Activated T-cell treated with anti-CD3 and anti-CD28 coated beads, Interleukin-2, amount 50 U/mL, for 24 hours (primary cell): ENCODE measurements around the gene SCAMP2.
A peak's percentile ranks its signal among the peaks of the same experiment; 100 is the strongest.

ENCODE experiments used
- DNase-seq: peaks from one replicate; pipeline ENCODE4 v3.0.0-alpha.2; 2020
- H3K27ac Mint-ChIP-seq: 2 replicates; pipeline ENCODE4 v1.8.0; 2020; ENCODE audit warnings: mild to moderate bottlenecking, mixed read lengths
- H3K27me3 Mint-ChIP-seq: 2 replicates; pipeline ENCODE4 v1.8.0; 2020; ENCODE audit warnings: mixed read lengths
- H3K36me3 Mint-ChIP-seq: 2 replicates; pipeline ENCODE4 v1.8.0; 2020; ENCODE audit warnings: low read depth, mixed read lengths
- H3K4me1 Mint-ChIP-seq: 2 replicates; pipeline ENCODE4 v1.8.0; 2020; ENCODE audit warnings: low read depth, mixed read lengths
- H3K4me3 Mint-ChIP-seq: 2 replicates; pipeline ENCODE4 v1.8.0; 2020; ENCODE audit warnings: mild to moderate bottlenecking, moderate library complexity, mixed read lengths
- H3K9me3 Mint-ChIP-seq: 2 replicates; pipeline ENCODE4 v1.8.0; 2020; ENCODE audit warnings: mixed read lengths

SCAMP2 gene

DNA sequence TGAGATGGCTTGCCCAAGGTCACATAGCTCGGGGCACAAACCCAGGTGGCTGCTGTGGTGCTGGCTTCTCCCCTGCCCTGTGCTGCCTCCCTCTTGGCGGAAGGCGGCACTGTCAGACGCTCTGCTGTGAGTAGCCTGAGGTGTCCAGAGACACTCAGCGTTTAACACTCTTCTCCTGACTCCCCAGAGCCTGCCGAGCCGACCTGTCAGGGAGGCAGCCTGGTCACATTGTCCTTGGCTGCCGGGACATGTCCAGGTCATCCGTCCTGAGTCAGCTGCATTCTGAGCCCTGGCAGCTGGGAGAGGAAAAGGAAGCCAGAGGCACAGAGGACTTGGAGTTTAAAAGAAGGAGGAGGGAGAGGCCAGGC, 55.8 kb downstream of the SCAMP2 start:
- DNase-seq: no peak
- H3K36me3 Mint-ChIP-seq: no peaks in the 10 kb centered on the region
- peaks cover 10% of the 10 kb centered on the region for H3K4me1 Mint-ChIP-seq
- H3K27me3 Mint-ChIP-seq: no peaks in the 10 kb centered on the region
- H3K4me3 Mint-ChIP-seq: no peak overlapping the region
- no peaks in the 10 kb centered on the region for H3K9me3 Mint-ChIP-seq
- no peak overlapping the region for H3K27ac Mint-ChIP-seq

GRCh38 chr15:74816624-74817369, 56.4 kb downstream of the SCAMP2 start:
- no peak for DNase-seq
- H3K27ac Mint-ChIP-seq: no peak overlapping the region
- no peak overlapping the region for H3K4me3 Mint-ChIP-seq
- H3K9me3 Mint-ChIP-seq: no peaks in the 10 kb centered on the region
- H3K4me1 Mint-ChIP-seq: peaks cover 10% of the 10 kb centered on the region
- H3K27me3 Mint-ChIP-seq: no peaks in the 10 kb centered on the region
- H3K36me3 Mint-ChIP-seq: no peaks in the 10 kb centered on the region

GRCh38 chr15:74815961-74816360, 57.2 kb downstream of the SCAMP2 start:
- DNase-seq: no peak
- Mint-ChIP-seq H3K36me3 (no peaks in the 10 kb centered on the region), H3K4me3 (no peak overlapping the region), H3K27ac (no peak overlapping the region), H3K9me3 (no peaks in the 10 kb centered on the region), H3K4me1 (peaks cover 10% of the 10 kb centered on the region), H3K27me3 (no peaks in the 10 kb centered on the region)

DNA sequence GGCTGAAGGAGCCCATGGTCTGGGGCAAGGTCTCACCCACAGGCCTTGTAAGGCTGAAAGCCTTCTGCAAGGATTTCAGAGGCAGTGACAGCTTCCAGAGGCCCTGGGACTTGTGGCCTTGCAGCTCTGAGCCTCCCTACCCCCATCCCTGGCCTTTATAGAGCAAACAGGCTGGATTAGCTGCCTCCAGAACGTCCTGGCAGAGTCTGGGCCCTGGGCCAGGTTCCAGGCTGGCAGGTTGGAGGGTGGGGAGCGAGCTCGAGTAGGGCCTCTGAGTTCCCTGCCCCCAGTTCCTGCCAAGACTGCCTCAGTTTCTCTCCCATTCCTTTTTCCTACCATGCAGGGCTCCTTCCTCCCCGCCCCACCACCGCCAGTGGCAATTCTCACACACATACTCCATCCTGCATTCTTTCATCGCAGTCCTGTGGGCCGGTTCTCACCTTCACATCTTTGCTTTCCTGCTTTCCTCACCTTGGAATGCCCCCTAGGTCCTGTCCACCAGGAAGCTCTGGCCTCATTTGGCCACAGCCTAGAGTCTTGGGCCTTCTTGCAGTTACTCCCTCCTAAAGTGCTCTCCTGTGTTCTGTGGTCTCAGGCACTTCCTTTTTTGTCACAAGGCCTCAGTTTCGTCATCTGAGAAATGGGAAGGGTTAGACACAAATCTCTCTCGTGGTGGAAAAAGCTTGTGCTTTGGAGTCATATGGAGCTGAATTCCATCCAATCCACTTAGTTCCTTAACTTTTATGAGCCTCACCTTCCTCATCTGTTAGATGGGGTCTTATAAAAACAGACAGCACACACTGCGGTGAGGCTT, 57.8 kb downstream of the SCAMP2 start:
- H3K27me3 Mint-ChIP-seq: no peaks in the 10 kb centered on the region
- peaks cover 10% of the 10 kb centered on the region for H3K4me1 Mint-ChIP-seq
- H3K9me3 Mint-ChIP-seq: no peaks in the 10 kb centered on the region
- DNase-seq: no peak
- no peak overlapping the region for H3K4me3 Mint-ChIP-seq
- H3K27ac Mint-ChIP-seq: no peak overlapping the region
- no peaks in the 10 kb centered on the region for H3K36me3 Mint-ChIP-seq

DNA sequence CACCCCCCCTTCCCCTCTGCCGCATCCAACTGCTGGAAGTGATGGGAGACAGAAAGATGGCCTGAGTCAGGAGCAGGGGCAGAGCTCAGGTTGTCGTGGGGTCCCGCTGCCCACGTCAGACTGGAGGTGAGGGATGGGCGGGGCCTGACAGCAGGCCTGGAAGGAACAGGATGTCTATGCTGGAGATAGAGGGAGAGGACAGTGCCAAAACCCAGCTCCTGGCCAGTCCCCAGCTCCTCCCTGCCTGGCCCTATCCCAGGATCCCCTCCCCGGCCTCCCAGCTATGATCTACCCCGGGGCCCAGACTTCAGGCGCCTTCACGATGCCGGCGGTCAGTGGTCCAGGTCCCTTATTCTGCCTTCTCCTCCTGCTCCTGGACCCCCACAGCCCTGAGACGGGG, 60.6 kb downstream of the SCAMP2 start, which contains the start of gene LMAN1L:
Gene LMAN1L (plus strand): TSS at position 303 of the 400 bp plus-strand sequence. CDS start 20 bp downstream, at position 323.
- H3K27ac Mint-ChIP-seq: peak within 1 kb of the TSS; percentile 66
- DNase-seq: no peak
- H3K4me1 Mint-ChIP-seq: peaks cover 13% of the 10 kb centered on the region
- H3K4me3 Mint-ChIP-seq: no peak within 1 kb of the TSS
- H3K36me3 Mint-ChIP-seq: no peaks in the 10 kb centered on the region
- no peaks in the 10 kb centered on the region for H3K27me3 Mint-ChIP-seq
- no peaks in the 10 kb centered on the region for H3K9me3 Mint-ChIP-seq

DNA sequence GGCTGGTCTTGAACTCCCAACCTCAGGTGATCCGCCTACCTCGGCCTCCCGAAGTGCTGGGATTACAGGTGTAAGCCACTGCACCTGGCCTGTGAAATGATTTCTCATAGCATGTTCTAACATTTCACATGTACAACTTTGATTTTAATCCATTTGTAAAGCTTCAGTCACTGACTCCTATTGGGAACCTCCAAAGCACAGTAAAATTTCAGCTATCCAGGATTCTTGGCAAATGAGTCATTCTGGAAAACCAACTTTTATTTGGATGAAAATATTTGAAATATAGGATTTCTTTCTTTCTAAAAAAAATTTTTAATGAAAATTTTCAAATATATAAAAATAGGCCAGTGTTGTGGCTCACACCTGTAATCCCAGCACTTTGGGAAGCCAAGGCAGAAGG, 63.2 kb downstream of the SCAMP2 start:
- no peak overlapping the region for H3K4me3 Mint-ChIP-seq
- peaks cover 23% of the 10 kb centered on the region for H3K4me1 Mint-ChIP-seq
- no peak for DNase-seq

DNA sequence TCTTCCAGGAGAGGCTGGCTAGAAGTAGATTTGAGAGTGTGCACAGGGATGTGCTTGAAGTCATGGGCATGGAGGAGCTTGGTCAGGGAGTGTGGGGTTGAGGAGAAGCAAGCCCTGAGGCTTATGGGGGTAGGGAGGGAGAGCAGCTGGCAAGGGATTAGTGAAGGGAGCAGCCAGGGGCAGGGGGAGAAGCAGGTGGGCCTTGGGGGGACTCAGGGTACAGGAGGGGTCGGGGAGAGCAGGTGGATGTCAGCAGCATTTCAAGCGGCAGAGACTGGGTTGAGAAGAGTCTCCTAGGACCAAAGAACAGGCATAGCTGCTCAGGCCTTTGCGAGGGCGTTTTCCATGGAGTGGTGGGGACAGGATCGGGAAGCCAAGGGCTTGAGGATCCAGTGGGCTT, 63.9 kb downstream of the SCAMP2 start:
- no peaks in the 10 kb centered on the region for H3K27me3 Mint-ChIP-seq
- H3K4me1 Mint-ChIP-seq: peaks cover 27% of the 10 kb centered on the region
- H3K27ac Mint-ChIP-seq: peak overlapping the region; percentile 47
- DNase-seq: no peak
- H3K4me3 Mint-ChIP-seq: no peak overlapping the region
- H3K9me3 Mint-ChIP-seq: no peaks in the 10 kb centered on the region
- peaks cover 14% of the 10 kb centered on the region for H3K36me3 Mint-ChIP-seq

More for the DNA sequence above, 63.2 kb downstream of the SCAMP2 start:
- H3K9me3 Mint-ChIP-seq: no peaks in the 10 kb centered on the region
- no peaks in the 10 kb centered on the region for H3K27me3 Mint-ChIP-seq
- H3K27ac Mint-ChIP-seq: no peak overlapping the region
- H3K36me3 Mint-ChIP-seq: peaks cover 7% of the 10 kb centered on the region

- no peaks in the 10 kb centered on the region for H3K27me3 Mint-ChIP-seq
- H3K9me3 Mint-ChIP-seq: no peaks in the 10 kb centered on the region
- peaks cover 18% of the 10 kb centered on the region for H3K36me3 Mint-ChIP-seq
- no peak for DNase-seq
- peak overlapping the region; percentile 47 for H3K27ac Mint-ChIP-seq
- H3K4me3 Mint-ChIP-seq: no peak overlapping the region
- H3K4me1 Mint-ChIP-seq: peaks cover 29% of the 10 kb centered on the region
These were observed 64.3 kb downstream of the SCAMP2 start for GRCh38 chr15:74808840-74809229.

DNA sequence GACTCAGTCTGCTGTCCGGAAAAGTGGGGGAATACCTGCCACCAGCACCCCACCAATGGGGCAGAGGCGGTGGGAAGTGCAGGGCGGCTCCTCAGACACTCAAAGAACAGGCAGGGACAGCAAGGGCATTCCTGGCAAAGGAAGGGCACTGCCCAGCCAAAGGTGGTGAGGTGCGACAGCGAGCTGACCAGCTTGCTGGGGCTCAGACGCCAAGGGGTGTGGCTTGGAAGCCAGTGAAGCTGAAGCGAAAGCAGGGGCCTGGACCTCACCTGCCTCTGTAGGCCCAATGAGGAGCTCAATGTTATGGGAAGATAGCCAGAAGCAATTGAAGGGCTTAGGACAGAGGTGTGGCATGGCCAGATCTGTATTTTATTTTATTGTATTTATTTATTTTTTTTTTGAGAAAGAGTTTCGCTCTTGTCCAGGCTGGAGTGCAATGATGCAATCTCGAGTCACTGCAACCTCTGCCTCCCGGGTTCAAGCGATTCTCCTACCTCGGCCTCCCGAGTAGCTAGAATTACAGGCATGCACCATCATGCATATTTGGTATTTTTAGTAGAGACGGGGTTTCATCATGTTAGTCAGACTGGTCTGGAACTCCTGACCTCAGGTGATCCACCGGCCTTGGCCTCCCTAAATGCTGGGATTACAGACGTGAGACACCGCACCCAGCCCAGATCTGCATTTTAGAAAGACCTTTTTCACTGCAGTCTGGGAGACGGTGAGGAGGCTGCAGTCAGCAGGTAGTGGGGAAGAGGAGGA, 64.9 kb downstream of the SCAMP2 start:
- no peaks in the 10 kb centered on the region for H3K27me3 Mint-ChIP-seq
- DNase-seq: no peak
- H3K27ac Mint-ChIP-seq: peak overlapping the region; percentile 76
- no peaks in the 10 kb centered on the region for H3K9me3 Mint-ChIP-seq
- H3K4me3 Mint-ChIP-seq: no peak overlapping the region
- peaks cover 24% of the 10 kb centered on the region for H3K36me3 Mint-ChIP-seq
- H3K4me1 Mint-ChIP-seq: peaks cover 29% of the 10 kb centered on the region

- H3K9me3 Mint-ChIP-seq: no peaks in the 10 kb centered on the region
- H3K27me3 Mint-ChIP-seq: no peaks in the 10 kb centered on the region
- H3K4me1 Mint-ChIP-seq: peaks cover 29% of the 10 kb centered on the region
- peaks cover 33% of the 10 kb centered on the region for H3K36me3 Mint-ChIP-seq
- peak overlapping the region; percentile 86 for H3K27ac Mint-ChIP-seq
- H3K4me3 Mint-ChIP-seq: no peak overlapping the region
- DNase-seq: no peak
These were observed 65.9 kb downstream of the SCAMP2 start for GRCh38 chr15:74807282-74807681.

GRCh38 chr15:74804935-74805334, 68.2 kb downstream of the SCAMP2 start:
- Mint-ChIP-seq H3K4me3 (no peak overlapping the region), H3K4me1 (peaks cover 33% of the 10 kb centered on the region)
- no peak for DNase-seq

DNA sequence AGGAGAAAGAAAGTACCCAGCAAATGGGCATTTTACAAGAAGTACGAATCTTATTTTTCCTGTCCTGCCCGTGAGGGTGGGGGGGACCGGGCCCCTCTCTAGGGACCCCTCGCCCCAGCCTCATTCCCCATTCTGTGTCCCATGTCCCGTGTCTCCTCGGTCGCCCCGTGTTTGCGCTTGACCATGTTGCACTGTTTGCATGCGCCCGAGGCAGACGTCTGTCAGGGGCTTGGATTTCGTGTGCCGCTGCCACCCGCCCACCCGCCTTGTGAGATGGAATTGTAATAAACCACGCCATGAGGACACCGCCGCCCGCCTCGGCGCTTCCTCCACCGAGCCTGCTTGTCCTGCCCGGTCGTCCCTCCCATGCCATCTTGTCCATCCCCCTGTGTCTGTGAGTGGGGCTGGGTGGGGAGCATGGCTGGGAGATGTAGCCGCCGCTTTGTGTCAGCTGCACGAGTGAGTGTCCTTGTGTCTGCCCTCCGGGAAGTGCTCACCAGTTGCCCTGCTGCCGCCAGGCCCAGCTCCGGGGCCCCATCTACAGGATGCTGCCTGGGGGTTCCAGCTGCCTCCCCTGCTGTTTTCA, 70.2 kb downstream of the SCAMP2 start:
- Mint-ChIP-seq H3K27me3 (no peaks in the 10 kb centered on the region), H3K9me3 (no peaks in the 10 kb centered on the region), H3K27ac (peak overlapping the region; percentile 56), H3K36me3 (peaks cover 76% of the 10 kb centered on the region), H3K4me3 (no peak overlapping the region), H3K4me1 (peaks cover 42% of the 10 kb centered on the region)
- no peak for DNase-seq

More at GRCh38 chr15:74804935-74805334, 68.2 kb downstream of the SCAMP2 start:
- no peaks in the 10 kb centered on the region for H3K9me3 Mint-ChIP-seq
- peak overlapping the region; percentile 77 for H3K27ac Mint-ChIP-seq
- no peaks in the 10 kb centered on the region for H3K27me3 Mint-ChIP-seq
- peaks cover 56% of the 10 kb centered on the region for H3K36me3 Mint-ChIP-seq

DNA sequence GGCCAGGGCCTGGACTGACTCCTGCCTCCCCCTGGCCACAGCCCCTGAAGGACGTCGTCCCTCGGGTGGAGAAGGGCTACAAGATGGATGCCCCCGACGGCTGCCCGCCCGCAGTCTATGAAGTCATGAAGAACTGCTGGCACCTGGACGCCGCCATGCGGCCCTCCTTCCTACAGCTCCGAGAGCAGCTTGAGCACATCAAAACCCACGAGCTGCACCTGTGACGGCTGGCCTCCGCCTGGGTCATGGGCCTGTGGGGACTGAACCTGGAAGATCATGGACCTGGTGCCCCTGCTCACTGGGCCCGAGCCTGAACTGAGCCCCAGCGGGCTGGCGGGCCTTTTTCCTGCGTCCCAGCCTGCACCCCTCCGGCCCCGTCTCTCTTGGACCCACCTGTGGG, 70.9 kb downstream of the SCAMP2 start:
- no peak overlapping the region for H3K4me3 Mint-ChIP-seq
- H3K27ac Mint-ChIP-seq: peak overlapping the region; percentile 75
- no peaks in the 10 kb centered on the region for H3K9me3 Mint-ChIP-seq
- H3K27me3 Mint-ChIP-seq: no peaks in the 10 kb centered on the region
- peaks cover 45% of the 10 kb centered on the region for H3K4me1 Mint-ChIP-seq
- H3K36me3 Mint-ChIP-seq: peaks cover 83% of the 10 kb centered on the region
- no peak for DNase-seq

GRCh38 chr15:74801311-74801997, 71.7 kb downstream of the SCAMP2 start:
- Mint-ChIP-seq H3K9me3 (no peaks in the 10 kb centered on the region), H3K27ac (peak overlapping the region; percentile 75), H3K36me3 (peaks cover 84% of the 10 kb centered on the region), H3K4me3 (no peak overlapping the region), H3K27me3 (no peaks in the 10 kb centered on the region), H3K4me1 (peaks cover 47% of the 10 kb centered on the region)
- no peak for DNase-seq
